ENCODE data around the gene IL17RD.

DNA sequence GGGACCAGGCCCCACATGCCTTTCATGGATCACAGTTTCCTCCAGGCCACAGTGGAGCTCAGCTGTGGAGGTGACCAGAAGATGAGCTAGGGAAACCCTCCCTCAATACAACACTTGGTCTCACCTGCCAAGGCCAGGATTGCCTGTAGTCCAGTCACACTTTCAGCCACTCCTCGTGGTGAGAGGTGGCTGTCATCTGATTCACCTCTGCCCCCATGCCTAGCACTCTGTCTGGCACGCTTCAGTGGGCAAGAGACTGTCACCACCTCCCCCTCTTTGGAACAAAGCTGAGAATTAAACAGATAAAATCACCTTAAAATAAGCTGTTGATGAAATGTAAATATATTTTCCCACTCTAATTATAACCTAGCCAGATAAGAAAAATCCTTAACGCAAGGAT, 4.0 kb upstream of the IL17RD start:
- TF ChIP-seq POLR2A (IDR thresholded peaks at IDR 0.05; ENCODE audit: low read length) (no peak), GATA1 (IDR thresholded peaks at IDR 0.05; ENCODE audit: low read depth, low read length) (no peak)

Data from erythroblast (primary cell).